Activated T-cell treated with anti-CD3 and anti-CD28 coated beads, Interleukin-2, amount 50 U/mL, for 72 hours (primary cell): ENCODE results near the gene ALDH1A2. TPM values are rescaled to one million over a fixed set of nuclear protein-coding genes. Genes with fewer than 3 reads are reported as not detected.
A peak's percentile ranks its signal among the peaks of the same experiment; 100 is the strongest.
"Not testable (repeated sequence)": the region's sequence is repeated elsewhere in the genome, so short reads cannot be mapped to it uniquely, and the experiment has no call there.

Experiments
- ATAC-seq, 2 donors: fragments of 150-1000 bp; cut with Tn5 transposase; replicated peaks in 1 of 2; 2 replicates each; pipeline ENCODE4 v1.10.0; 2021; ENCODE audit warnings: moderate library complexity in 2 of 2, mild to moderate bottlenecking in 1 of 2
- DNase-seq, 2 donors: peaks; one replicate each; pipeline ENCODE4 v3.0.0; 2021 to 2022; ENCODE audit warnings: mixed read lengths in 1 of 2
- H3K27ac Mint-ChIP-seq: one replicate; pipeline ENCODE4 v1.8.0; 2022; ENCODE audit warnings: mild to moderate bottlenecking, moderate library complexity, mixed read lengths
- H3K27me3 Mint-ChIP-seq: one replicate; pipeline ENCODE4 v1.8.0; 2022; ENCODE audit warnings: low read depth, mixed read lengths
- H3K36me3 Mint-ChIP-seq, 2 donors: one replicate each; pipeline ENCODE4 v1.8.0; 2022; ENCODE audit warnings: mixed read lengths in 2 of 2, mild to moderate bottlenecking in 1 of 2; ENCODE audit not compliant: insufficient read depth in 2 of 2
- H3K4me1 Mint-ChIP-seq: one replicate; pipeline ENCODE4 v1.8.0; 2022; ENCODE audit warnings: low read depth, mixed read lengths
- H3K4me3 Mint-ChIP-seq, 2 donors: one replicate each; pipeline ENCODE4 v1.8.0; 2022; ENCODE audit warnings: mild to moderate bottlenecking in 2 of 2, mixed read lengths in 2 of 2, moderate library complexity in 2 of 2
- H3K9me3 Mint-ChIP-seq, 2 donors: one replicate each; pipeline ENCODE4 v1.8.0; 2022; ENCODE audit warnings: mixed read lengths in 2 of 2
- total RNA-seq, 2 donors: library from RNA; stranded (reverse); gene quantifications; one replicate each; pipeline ENCODE4 v1.2.3, GENCODE V29; 2022

The ALDH1A2 gene
- total RNA-seq = 1 to 10 TPM in 1 of 2 donors, under 1 TPM in 1; 0.56 to 2.6 TPM

DNA sequence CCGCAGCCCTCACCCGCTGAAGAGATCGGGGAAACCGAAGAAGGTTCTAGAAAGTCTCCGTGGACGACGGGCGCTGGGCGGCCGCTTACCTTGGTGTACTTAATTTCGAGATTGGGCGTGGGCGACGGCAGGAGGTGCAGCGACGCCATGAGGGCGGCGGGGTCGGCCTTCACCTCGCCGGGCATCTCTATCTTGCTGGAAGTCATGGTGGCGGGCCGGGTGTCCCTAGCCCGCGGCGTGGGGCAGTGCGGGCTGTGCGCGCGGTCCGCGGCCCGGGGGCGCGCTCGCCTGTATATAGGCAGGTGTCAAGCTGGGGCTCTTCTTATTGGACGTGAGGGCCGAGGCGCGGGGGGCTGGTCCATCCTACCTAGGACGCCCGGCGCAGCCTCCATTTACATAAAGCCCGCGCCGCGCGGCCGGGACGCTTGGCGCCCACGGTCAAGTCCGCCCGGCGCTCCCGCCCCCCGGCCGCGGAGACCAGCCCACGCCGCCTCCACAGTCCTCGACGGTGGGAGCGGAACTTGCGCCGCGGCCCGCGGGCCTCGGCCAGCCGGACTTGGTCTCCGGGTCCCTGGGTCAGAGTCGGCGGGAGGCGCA is at the start of gene ALDH1A2:
ALDH1A2 (minus strand) TSS at position 267 of the 597 bp plus-strand sequence; CDS start at position 206, 61 bp downstream.
- peaks cover 54% of the 10 kb centered on the region for H3K27me3 Mint-ChIP-seq
- no peaks in the 10 kb centered on the region for H3K9me3 Mint-ChIP-seq
- peaks cover 13% of the 10 kb centered on the region for H3K4me1 Mint-ChIP-seq
- peaks cover 0 to 1% of the 10 kb centered on the region in 2 donors for H3K36me3 Mint-ChIP-seq
- peak within 1 kb of the TSS; percentile 77 to 79 for H3K4me3 Mint-ChIP-seq
- peak; percentile 45 to 51 for ATAC-seq
- peak; percentile 22 to 45 for DNase-seq
- H3K27ac Mint-ChIP-seq = no peak within 1 kb of the TSS

DNA sequence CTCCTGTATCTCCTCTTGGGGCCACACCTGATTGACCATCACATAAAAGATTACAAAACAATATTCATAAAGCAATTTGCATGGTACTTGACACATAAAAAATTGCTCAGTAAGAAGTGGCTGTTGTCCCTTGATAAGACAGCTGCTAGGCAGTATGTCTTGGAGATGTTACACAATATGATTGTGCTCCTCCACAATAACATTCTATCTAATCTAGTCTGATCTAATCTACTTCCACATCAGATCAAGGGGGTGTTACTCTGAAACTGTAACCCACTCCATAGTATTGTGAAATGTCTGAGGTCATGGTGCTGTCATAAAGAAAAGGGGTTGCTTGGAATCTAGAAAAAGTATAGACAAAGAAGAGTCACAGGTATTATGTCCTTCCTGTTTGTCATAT is 49.3 kb upstream of the ALDH1A2 start:
- Mint-ChIP-seq H3K36me3 (no peaks in the 10 kb centered on the region), H3K4me3 (no peak overlapping the region), H3K27ac (no peak overlapping the region), H3K4me1 (no peaks in the 10 kb centered on the region), H3K9me3 (no peaks in the 10 kb centered on the region), H3K27me3 (peaks cover 42% of the 10 kb centered on the region)
- ATAC-seq (no peak), DNase-seq (no peak)

DNA sequence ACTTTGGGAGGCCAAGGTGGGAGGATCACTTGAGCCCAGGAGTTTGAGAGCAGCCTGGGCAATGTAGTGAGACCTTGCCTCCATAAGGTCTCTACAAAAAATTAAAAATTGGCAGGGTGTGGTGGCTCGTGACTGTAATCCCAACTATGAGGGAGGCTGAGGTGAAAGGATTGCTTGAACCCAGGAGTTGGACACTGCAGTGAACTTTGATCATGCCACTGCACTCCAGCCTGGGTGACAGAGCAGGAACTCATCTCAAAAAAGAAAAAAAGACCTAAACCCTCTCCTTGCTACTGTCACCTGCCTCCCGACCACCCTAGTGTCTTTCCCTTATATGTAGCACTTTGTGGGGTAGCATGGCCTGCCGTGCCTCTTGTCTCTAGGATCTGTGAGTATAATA is 48.9 kb upstream of the ALDH1A2 start:
- Mint-ChIP-seq H3K9me3 (no peaks in the 10 kb centered on the region), H3K4me3 (no peak overlapping the region), H3K27me3 (peaks cover 38% of the 10 kb centered on the region), H3K4me1 (no peaks in the 10 kb centered on the region), H3K27ac (no peak overlapping the region), H3K36me3 (no peaks in the 10 kb centered on the region)
- DNase-seq (no peak), ATAC-seq (no peak)

GRCh38 chr15:58113358-58113757 is 47.8 kb upstream of the ALDH1A2 start:
- H3K27me3 Mint-ChIP-seq = peaks cover 33% of the 10 kb centered on the region
- ATAC-seq, H3K9me3 Mint-ChIP-seq, H3K4me3 Mint-ChIP-seq, DNase-seq, H3K27ac Mint-ChIP-seq, H3K4me1 Mint-ChIP-seq, H3K36me3 Mint-ChIP-seq: not testable (repeated sequence)

- no peaks in the 10 kb centered on the region for H3K9me3 Mint-ChIP-seq
- H3K4me1 Mint-ChIP-seq = no peaks in the 10 kb centered on the region
- no peak overlapping the region for H3K4me3 Mint-ChIP-seq
- ATAC-seq (no peak), DNase-seq (no peak)
- peaks cover 33% of the 10 kb centered on the region for H3K27me3 Mint-ChIP-seq
- no peaks in the 10 kb centered on the region for H3K36me3 Mint-ChIP-seq
- no peak overlapping the region for H3K27ac Mint-ChIP-seq
Observed at GRCh38 chr15:58111718-58112104, 46.2 kb upstream of the ALDH1A2 start.

- no peak for DNase-seq
- no peak for ATAC-seq
- Mint-ChIP-seq H3K27ac (no peak overlapping the region), H3K4me3 (no peak overlapping the region), H3K36me3 (no peaks in the 10 kb centered on the region), H3K4me1 (no peaks in the 10 kb centered on the region), H3K9me3 (no peaks in the 10 kb centered on the region), H3K27me3 (peaks cover 33% of the 10 kb centered on the region)
Observed at GRCh38 chr15:58110999-58111717, 45.6 kb upstream of the ALDH1A2 start.

- Mint-ChIP-seq H3K4me3 (no peak overlapping the region), H3K9me3 (no peaks in the 10 kb centered on the region), H3K27ac (no peak overlapping the region), H3K4me1 (no peaks in the 10 kb centered on the region), H3K27me3 (peaks cover 30% of the 10 kb centered on the region), H3K36me3 (no peaks in the 10 kb centered on the region)
- ATAC-seq (no peak), DNase-seq (no peak)
Observed at GRCh38 chr15:58109419-58109818, 43.9 kb upstream of the ALDH1A2 start.

GRCh38 chr15:58108117-58108516 is 42.6 kb upstream of the ALDH1A2 start:
- no peak overlapping the region for H3K27ac Mint-ChIP-seq
- no peak overlapping the region for H3K4me3 Mint-ChIP-seq
- peaks cover 36% of the 10 kb centered on the region for H3K27me3 Mint-ChIP-seq
- no peaks in the 10 kb centered on the region for H3K4me1 Mint-ChIP-seq
- peaks cover 0 to 2% of the 10 kb centered on the region in 2 donors for H3K36me3 Mint-ChIP-seq
- no peaks in the 10 kb centered on the region for H3K9me3 Mint-ChIP-seq
- ATAC-seq = no peak
- DNase-seq = no peak

- H3K9me3 Mint-ChIP-seq = no peaks in the 10 kb centered on the region
- H3K4me1 Mint-ChIP-seq = no peaks in the 10 kb centered on the region
- peaks cover 53% of the 10 kb centered on the region for H3K27me3 Mint-ChIP-seq
- no peak overlapping the region for H3K27ac Mint-ChIP-seq
- ATAC-seq = no peak
- no peak overlapping the region for H3K4me3 Mint-ChIP-seq
- peaks cover 0 to 2% of the 10 kb centered on the region in 2 donors for H3K36me3 Mint-ChIP-seq
- no peak for DNase-seq
Observed at GRCh38 chr15:58103482-58103881, 38.0 kb upstream of the ALDH1A2 start.

GRCh38 chr15:58096529-58097084 is 31.1 kb upstream of the ALDH1A2 start:
- no peak overlapping the region for H3K4me3 Mint-ChIP-seq
- H3K27ac Mint-ChIP-seq = no peak overlapping the region
- no peaks in the 10 kb centered on the region for H3K36me3 Mint-ChIP-seq
- peaks cover 41% of the 10 kb centered on the region for H3K27me3 Mint-ChIP-seq
- no peak for DNase-seq
- no peaks in the 10 kb centered on the region for H3K4me1 Mint-ChIP-seq
- H3K9me3 Mint-ChIP-seq = no peaks in the 10 kb centered on the region
- no peak for ATAC-seq

DNA sequence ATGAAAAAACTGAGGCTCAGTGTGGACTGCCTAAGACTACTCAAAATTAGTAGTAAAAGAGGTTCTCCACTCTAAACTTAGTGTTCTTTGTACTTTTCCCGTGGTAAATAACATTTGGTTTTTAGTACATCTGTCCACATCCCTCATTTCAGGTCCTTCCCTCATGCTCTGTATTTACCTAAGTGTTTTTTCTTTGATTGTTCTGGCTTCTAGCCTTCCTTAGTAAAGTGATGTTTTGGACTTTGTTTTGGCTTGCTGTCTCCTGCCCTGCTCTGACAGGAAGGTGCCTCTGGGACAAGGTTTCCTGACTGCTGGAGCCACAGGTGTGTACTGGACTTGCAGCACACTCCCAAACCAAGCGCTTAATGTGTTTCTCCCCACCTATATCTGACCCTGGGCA is 29.9 kb upstream of the ALDH1A2 start:
- Mint-ChIP-seq H3K36me3 (no peaks in the 10 kb centered on the region), H3K4me1 (no peaks in the 10 kb centered on the region), H3K4me3 (no peak overlapping the region), H3K9me3 (no peaks in the 10 kb centered on the region), H3K27ac (no peak overlapping the region), H3K27me3 (peaks cover 38% of the 10 kb centered on the region)
- ATAC-seq (no peak), DNase-seq (no peak)

- ATAC-seq = no peak
- Mint-ChIP-seq H3K36me3 (no peaks in the 10 kb centered on the region), H3K4me1 (peaks cover 10% of the 10 kb centered on the region), H3K9me3 (peaks cover 0 to 2% of the 10 kb centered on the region in 2 donors), H3K27ac (no peak overlapping the region), H3K27me3 (peaks cover 36% of the 10 kb centered on the region), H3K4me3 (no peak overlapping the region)
- no peak for DNase-seq
Observed at GRCh38 chr15:58087871-58088270, 22.4 kb upstream of the ALDH1A2 start.

- Mint-ChIP-seq H3K4me1 (peaks cover 10% of the 10 kb centered on the region), H3K36me3 (no peaks in the 10 kb centered on the region), H3K27me3 (peaks cover 39% of the 10 kb centered on the region), H3K27ac (no peak overlapping the region), H3K9me3 (peaks cover 0 to 2% of the 10 kb centered on the region in 2 donors), H3K4me3 (no peak overlapping the region)
- DNase-seq = no peak
- ATAC-seq = no peak
Observed at GRCh38 chr15:58086491-58086890, 21.0 kb upstream of the ALDH1A2 start.
